Stimulated activated CD4-positive, alpha-beta T cell treated with anti-CD3 and anti-CD28 coated beads, Interleukin-1b, Interleukin-23, amount 100 ng/mL, for 48 hours (primary cell): Measurements from ENCODE around the gene SERPINA5.
"Not testable (repeated sequence)": the region's sequence is repeated elsewhere in the genome, so short reads cannot be mapped to it uniquely, and the experiment has no call there.

Experiments used
- DNase-seq: peaks from one replicate; pipeline ENCODE4 v3.0.0-alpha.2; 2020

SERPINA5 gene

GRCh38 chr14:94577472-94577871 lies 3.8 kb upstream of the SERPINA5 start:
- not testable (repeated sequence) for DNase-seq

DNA sequence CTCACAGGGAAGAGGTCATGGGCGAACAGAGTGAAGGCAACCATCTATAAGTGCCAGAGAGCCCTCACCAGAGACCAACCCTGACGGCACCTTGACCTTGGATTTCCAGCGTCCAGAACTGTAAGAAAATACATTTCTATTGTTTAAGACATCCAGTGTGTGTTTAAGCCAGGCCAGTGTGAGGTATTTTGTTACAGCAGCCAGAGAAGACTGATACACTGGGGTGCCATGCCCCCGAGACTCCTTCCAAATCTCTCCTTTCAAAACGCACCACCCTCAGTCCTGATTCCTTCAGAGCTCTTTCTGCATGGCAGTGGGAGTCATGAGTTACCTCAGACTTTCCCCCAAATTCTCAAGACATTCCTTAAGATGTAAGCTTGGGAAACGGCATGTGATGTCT lies 2.5 kb upstream of the SERPINA5 start:
- no peak for DNase-seq

DNA sequence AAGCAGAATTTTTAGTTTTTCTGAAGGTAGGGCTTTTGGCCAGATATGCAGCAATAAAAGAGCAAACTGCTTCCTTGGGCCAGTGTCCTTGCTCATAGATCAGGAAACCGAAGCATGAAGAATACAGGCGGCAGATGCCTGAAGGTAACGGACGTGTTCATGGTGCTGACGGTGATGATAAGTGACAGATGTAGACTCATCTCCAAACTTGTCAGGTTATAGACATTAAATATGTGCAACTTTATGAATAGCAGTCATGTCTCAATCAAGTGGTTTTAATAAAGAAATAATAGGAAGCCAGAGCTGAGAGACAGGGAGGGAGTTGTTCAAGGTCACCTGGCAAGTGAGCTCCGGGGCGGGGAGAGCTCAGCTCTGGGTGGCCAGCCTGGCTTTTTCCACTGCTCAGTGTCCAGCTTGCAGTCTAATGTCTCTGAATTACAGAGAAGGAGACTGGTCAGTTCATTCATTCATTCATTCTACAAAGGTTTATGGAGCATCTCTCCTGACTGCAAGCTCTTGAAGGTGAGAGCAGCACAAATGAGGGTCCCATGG lies 1.0 kb downstream of the SERPINA5 start:
- no peak for DNase-seq

GRCh38 chr14:94582851-94583250 lies 1.6 kb downstream of the SERPINA5 start:
- no peak for DNase-seq

DNA sequence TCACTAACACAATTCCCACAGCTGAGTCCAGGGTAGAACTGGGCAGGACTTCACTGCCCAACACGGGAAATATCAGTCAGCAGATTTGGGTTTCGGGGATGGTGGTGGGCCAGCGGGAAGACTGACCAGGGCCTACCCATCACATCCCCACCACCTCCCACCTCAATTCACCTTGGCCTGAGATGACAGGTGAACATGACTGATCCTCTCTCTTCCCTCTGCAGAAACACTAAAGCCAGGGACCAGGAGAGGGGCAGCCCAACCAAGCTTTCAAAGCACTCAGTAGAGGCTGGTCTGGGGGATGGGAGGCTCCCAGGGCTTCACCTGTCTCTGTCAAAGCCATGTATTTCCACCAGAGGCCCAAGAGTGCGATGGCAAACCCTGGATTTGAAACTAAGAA lies 2.3 kb downstream of the SERPINA5 start:
- no peak for DNase-seq

DNA sequence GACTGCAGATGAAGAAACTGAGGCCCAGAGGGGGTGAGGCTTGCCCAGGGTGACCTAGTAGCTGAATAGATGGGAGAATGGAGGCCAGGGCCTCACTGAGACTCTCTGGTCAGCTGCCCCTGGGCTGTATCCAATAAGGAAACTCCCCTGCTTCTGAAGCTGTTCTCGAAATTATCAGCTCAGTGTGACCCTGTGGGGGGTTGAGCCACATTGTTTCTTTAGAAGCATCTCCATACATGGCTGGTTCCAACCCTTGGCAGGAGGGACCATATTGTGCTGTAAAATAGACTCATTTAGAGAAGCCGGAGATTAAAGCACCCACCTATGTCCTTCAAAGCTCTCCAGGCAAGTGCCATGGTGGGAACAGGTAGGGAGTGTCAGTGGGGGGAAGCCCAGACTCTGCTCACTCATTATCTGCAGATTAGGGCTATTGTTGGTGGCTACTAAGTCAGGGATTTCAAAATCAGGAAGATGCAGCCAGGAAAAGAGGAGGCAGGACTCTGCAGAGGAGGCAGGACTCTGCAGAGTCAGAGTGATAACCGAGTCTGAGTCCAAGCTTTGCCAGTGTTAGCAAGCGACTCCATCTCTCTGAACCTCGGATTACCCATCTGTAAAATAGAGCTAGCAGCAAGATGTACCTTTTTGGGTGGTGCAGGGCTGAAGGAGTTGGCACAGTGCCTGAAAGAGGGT lies 3.5 kb downstream of the SERPINA5 start:
- DNase-seq = no peak

GRCh38 chr14:94586635-94587034 lies 5.4 kb downstream of the SERPINA5 start:
- DNase-seq = no peak

DNA sequence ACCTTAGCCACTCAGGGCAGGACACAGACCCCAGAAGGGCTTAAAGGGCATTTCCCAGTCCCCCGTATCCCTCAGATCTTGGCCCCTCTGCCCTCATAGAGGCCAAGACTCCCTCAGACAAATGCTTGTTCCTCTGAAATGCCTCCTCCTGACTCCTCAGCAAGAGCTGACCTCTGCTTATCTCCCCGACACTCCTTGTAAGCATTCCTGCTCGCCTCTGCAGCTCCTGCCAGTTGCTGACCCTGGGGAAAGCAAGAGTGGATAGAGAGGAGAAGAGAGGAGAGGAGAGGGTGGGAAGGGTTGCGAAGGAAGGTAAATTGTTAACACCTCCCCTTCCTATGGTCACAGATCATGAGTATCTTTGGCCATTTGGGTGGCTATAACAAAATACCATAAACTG lies 7.1 kb downstream of the SERPINA5 start:
- DNase-seq = no peak

- DNase-seq = no peak
Observed at GRCh38 chr14:94591073-94591472, 9.8 kb downstream of the SERPINA5 start.

GRCh38 chr14:94591871-94592270 lies 10.6 kb downstream of the SERPINA5 start:
- DNase-seq = no peak

DNA sequence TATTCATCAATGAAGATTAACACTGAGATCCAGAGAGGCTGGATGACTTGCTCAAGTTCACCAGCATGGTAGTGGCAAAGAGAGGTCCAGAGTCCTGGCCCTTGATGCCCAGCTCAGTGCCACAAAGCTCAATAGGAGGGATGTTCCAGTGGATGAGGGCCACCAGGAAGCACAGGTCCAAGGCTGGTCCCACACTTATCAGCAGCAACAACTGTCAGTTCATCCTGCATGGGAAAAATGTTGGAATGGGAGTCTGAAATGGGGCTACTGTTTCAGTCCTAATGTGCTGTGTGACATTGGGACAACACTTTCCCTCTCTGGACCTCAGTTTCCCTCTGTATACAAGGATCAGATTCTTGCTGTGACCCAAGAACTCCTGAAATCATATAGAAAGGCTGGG lies 11.2 kb downstream of the SERPINA5 start:
- DNase-seq = no peak

GRCh38 chr14:94593376-94593748 lies 12.1 kb downstream of the SERPINA5 start:
- DNase-seq = no peak

DNA sequence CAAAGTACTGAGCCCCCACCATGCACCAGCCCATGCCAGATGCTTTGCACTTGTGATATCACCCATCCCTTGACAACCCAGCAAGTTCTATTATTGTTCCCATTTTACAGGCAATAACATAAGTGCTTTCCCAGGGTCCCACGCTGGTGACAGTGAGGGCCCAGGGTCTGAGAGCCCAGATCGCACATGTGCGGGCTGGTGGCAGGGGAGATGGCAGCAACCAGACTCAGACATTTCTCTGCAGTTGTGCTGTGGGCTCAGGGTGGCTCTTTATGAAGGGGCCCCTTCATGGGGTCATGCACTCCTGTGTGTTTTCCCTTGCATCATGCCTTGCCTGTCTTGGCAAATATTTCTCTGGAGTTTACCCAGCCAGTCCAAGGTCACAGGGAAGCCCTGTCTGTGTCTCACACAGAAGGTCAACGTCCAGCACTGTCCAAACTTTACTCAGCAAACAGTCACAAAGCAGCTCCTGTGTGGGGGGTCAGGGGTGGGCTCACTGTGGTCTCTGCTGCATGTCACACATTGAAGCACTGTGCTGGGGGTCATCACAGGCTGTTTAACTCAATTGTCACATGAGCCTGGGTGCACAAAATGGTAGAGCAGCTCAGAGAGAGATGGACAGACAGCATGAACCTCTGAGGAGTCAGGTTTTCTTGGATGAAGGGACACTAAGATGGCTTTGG lies 12.7 kb downstream of the SERPINA5 start:
- DNase-seq = no peak

DNA sequence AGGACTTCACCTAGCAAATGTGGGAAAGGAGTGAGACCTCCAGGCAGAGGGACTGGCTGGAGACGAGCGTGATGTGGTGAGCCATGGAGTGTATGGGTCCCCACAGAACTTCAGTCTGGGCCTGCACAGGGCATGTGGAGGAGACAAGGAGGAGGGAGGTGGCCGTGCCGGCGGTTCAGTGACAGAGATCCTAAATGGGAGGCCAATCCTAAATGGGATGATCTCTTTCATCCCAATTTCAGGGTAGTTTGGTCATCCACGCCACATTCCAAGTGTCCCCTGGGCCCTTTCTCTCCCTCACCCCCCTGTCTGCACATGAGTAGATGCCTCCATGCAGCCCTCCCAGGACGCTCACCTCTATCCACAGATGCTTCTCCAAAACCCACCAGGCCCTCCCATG lies 13.2 kb downstream of the SERPINA5 start:
- DNase-seq = no peak

GRCh38 chr14:94595912-94596311 lies 14.7 kb downstream of the SERPINA5 start:
- no peak for DNase-seq

GRCh38 chr14:94596361-94596760 lies 15.1 kb downstream of the SERPINA5 start:
- DNase-seq = no peak

DNA sequence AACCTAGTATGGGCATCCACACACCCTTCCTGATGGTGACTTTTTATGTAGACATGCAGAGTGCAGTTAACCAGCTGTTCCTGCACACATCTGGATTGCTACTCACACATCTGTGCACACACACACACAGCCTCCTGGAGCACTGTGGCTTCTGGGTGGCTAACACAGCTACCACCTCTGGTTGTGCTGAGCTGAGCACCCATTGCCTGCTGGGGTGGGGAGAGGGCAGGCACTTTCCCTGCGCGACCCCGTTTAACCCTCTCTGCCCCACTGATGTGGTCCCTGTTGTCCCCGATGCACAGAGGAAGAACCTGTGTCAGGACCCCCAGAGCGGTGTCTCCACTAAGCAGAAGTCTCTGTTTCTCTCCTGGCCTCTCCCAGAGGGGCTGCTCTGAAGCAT lies 16.6 kb downstream of the SERPINA5 start:
- no peak for DNase-seq

DNA sequence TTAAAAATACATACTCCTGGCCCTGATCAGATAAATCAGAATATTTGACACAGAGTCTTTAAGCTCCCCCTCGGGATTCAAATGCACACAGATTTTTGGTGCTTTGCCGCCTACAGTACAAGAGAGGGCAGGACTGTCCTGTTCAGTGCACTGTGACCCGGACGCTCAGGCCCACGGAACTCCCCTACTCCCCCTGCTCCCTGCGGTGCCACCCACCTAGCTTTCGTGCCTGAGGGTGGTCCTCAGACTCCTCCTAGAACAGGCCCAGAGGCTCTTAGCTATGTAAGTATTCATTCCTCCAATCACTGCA lies 17.2 kb downstream of the SERPINA5 start:
- DNase-seq = no peak

DNA sequence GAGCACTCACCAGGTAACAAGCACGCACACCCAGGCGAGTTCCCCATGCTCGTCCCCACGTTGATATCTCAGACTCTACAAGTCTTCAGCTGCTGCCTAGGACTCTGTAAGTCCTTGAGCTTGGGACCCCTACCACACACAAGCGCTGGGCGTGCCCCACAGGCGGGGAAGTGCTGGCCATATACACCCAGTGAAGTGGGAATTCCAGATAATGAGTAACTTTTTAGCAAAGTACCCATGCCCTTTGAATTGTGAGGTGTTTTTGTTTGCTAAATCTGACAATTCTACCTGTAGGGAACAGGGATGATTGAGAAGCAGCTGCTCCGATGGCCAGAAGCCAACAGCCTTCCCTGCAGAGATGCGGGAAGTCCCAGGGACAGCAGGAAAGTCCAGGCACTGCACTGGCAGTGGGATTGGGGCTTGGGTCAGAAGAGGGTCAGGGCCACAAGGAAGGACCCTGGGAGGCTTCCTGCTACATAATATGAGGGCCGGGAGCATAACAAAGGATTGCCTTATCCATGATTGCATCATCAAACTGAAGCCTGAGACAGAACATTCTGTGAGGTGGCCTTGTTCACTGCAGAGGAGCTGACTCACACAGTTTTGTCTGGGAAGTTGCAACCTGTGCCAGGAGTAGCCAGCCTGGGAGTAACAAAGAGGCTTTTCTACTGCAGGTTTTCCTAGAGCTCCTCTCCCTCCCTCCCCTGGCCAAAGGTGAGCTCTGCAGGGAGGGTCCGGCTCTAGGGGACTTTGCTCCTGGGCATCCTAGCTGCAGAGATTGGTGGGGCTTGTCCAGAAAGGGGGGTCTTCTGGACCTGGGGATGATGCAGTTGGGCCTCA lies 17.8 kb downstream of the SERPINA5 start:
- DNase-seq = no peak

- no peak for DNase-seq
Observed at GRCh38 chr14:94599656-94600004, 18.4 kb downstream of the SERPINA5 start.

GRCh38 chr14:94600148-94600545 lies 18.9 kb downstream of the SERPINA5 start:
- DNase-seq = no peak

GRCh38 chr14:94601884-94602391 lies 20.7 kb downstream of the SERPINA5 start:
- DNase-seq = no peak

GRCh38 chr14:94602722-94603121 lies 21.5 kb downstream of the SERPINA5 start:
- no peak for DNase-seq

DNA sequence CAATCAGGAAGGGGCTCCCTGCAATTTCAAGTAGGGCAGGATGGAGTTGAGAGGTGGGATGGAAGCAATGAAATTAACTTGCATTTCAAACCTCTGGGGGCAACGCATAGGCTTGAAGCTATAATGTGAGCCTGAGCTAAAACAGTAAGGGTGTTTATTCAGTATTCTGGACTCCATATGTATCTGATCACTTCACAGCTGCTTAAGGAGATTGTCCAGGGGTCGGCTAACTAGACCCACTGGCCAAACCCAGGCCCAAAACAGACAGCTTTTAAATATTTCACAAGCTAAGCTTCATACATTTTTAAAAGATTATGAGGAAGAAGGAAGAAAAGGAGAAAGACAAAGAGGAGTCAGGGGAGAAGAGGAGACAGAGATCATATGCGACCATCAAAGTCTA lies 24.1 kb downstream of the SERPINA5 start:
- DNase-seq = no peak
